ENCODE results near the gene PIGA. TPM values are rescaled to one million over a fixed set of nuclear protein-coding genes. Genes with fewer than 3 reads are reported as not detected.
"Not testable (repeated sequence)": the region's sequence is repeated elsewhere in the genome, so short reads cannot be mapped to it uniquely, and the experiment has no call there.

Gene PIGA
- total RNA-seq, 1 donor from 2014 or later: 13.1 TPM

DNA sequence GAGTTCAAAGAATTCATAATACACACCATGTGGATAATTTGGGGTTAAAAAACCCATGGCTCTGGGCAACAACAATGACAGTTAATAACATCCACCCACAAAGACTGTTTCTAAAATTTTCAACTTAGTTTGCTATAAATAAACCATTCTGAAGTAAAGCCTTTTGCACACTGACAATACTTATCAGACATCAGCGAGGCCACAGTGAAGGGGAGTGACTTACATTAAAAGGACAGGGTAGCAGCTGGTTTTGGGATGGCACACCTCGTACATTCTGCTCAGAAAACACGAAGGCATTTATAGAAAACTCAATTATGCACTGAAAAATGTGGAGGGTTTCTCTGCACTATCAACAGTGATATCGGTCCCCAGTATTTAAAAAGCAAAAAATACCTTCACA, 15.0 kb downstream of the PIGA start:
- DNase-seq: no peak

DNA sequence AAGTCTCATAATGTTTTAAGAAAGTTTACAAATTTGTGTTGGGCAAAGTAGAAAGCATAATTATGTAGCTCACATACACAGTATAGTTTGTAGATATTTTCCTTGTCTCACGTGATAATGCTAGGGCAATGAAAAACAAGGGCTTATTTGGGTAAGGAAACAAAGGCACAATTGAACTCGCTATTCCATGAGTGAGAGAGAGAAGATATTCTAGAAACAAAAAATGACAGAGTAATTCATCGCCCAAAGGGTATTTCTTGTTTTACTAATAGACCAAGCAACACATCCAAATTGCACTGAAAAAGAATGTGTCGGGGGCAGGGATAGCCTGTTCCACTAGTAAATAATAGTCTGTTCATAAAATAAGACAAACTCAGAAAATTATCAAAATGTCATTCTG, 16.2 kb downstream of the PIGA start:
- no peak for DNase-seq

DNA sequence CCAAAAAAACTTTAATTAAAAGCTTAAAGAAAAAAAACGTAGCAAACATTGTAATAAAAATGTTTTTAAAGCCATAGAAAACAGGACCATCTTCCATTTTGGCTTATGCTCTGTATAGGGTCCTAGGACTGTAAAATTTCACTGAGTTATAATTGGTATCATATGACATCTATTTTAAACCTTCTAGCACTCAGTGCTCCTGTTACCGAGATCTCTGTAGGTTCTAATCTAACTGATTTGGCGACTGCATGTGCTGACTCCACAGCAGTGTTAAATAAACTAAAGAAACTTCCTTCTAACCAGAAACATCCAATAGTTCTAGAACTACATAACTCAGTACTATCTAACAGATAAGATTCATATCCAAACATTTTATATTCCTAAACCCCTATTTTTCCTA, 19.8 kb downstream of the PIGA start, which contains the start of gene ASB11:
TSS of gene ASB11 (minus strand) at position 132 of the 400 bp plus-strand sequence. CDS start at position 97, 35 bp downstream.
- DNase-seq: no peak

DNA sequence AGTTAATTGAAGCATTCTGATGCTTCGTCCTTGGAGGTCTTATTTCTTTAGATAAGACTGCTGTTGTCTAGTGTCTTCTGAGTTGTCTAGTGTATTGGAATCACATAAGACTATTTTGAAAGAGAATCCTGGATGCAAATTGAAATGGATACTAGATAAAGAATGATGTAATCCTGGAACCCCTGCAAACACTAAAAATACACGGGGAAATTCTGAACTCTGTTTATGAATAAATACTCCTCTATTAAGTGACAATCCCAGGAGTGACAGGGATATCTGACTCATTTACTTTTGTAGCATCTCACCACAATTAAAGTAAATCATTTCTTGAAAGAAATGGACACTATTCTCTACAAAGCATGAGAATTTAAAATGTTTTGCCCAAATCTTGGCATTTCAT, 20.9 kb downstream of the PIGA start:
- DNase-seq: no peak

DNA sequence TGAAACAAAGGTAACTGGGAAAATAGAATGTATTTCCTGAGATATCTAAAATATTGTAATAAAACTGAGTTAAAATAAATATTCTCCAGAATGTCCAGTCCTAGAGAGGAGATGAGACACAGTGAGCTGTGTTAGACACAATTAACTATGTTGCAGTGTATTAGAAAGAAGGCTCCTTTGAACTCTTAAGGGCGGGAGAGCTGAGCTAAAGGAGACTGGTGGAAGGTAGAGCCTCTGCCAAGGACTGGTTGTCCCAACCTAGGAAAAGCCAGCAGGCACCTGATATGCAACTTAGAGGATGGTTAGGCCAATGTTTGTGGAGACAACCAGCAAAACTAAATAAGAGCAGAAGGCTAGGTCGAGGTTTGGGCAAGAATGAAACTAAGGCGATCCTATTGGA, 24.2 kb downstream of the PIGA start:
- DNase-seq: no peak

DNA sequence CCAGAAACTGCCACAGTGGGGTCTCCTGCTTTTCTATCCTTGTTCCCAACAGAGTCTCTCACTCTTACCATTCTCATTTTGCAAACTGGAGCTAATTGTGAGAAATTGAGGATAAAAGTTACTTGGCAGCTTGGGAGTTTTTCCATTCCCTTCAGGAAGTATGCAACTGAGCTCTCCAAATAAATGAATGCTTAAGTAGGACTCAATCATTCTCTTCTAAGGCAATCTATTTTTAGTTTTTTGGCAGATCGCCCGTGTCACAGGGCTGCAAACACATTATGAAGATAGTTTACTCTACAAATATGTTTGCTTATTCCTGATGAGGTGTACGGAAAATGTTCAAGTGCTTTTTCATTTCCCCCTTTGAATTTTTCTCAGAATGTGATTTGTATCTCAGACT, 25.2 kb downstream of the PIGA start:
- no peak for DNase-seq

DNA sequence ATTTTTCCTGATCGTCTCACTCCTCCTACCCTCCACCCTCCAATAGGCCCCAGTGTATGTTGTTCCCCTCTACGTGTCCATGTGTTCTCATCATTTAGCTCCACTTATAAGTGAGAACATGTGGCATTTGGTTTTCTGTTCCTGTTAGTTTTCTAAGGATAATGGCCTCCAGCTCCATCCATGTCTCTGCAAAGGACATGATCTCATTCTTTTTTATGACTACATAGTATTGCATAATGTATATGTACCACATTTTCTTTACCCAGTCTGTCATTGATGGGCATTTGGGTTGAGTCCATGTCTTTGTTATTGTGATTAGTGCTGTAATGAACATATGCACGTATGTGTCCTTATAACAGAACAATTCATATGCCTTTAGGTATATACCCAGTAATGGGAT, 29.4 kb downstream of the PIGA start:
- DNase-seq: not testable (repeated sequence)

DNA sequence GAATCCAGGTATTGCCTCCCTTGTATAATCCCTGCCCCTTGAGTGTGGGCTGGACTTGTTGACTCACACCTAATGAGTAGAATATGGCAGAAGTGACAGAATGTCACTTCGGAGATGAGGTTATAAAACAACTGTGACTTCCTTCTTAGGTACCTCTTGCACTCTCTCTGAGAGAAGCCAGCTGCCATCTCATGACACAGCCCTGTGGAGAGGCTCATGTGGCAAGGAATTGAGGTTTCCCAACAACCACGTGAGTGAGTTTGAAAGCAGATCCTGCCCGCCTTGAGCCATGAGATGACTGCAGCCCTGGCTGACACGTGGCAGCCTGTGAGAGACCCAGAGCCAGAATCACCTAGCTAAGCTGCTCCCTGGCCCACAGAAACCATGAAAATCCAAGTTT, 33.4 kb downstream of the PIGA start:
- DNase-seq: no peak

DNA sequence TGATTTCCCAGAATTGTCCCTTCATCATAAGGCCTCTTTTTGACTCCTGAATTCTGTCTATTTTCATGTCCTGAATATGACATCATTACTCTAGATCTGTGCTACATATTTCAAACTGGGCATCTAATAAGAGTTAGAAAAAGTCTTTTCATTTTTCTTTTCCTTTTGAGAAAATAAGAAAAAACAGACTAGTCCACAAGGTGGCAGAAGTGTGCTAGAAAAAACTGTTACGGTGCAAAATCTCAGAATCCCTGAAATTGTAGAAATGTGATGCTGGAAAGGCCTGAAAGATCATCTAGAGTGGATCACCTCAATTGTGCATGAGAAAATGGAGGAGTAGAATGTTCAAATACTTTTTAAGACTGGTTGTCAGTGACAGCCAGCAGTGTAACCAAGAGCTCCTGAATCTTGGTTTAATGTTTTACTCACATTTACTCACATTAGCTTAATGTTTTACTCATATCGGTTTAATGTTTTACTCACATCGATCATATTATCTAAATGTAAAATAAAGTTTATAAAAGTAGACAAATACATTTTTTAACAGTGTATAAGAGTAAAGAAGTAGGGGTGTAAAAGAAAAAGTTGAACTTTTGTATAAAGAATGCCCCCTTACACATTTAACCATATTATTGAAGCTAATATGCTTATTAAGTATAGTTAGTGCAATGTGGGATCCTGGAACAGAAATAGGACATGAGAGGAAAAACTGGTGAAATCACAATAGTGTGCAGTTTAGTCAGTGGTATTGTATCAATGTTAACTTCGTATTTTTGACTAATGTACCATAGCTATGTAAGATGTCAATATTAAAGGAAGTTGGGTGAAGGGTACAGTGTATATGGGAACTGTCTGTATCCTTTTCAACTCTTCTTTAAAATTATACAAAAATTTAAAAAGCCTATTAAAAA, 35.1 kb downstream of the PIGA start:
- DNase-seq: no peak

DNA sequence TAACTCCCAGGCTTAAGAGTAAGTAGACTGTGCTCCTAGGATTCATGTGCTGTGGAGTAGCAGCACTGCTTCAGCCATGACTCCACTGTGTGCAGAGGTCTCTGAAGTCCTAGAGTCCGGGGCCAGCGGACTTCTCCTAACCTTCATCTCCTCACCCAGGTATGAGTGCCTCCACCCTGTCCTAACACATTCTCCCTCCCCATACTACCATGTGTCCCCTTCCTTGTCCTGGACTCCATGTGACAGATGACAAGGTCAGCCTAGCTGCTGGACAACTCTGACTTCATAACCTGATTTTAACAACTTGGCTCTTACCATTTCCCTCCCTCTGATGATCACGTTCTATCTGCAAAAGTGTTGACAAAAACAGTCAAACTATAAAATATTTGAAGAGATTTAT, 36.5 kb downstream of the PIGA start:
- DNase-seq: no peak

DNA sequence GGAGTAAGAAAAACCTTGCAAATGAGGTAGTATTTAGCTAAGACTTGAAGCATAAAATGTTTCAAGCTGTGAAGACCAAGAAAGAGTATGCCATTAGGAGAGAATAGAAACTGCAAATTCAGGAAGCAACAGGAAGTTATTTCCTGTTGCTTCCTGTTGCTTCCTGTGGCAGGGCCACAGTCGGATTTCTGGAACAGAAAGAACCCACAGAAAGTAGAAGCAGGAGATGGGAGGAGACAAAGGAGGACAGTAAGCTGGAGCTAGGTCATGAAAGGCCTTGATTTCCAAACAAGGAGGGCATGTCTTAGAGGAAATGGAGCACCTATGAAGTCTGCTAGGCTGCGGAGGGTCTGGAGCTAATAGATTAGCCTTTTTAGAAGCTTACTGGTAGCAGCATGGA, 37.1 kb downstream of the PIGA start:
- DNase-seq: no peak

DNA sequence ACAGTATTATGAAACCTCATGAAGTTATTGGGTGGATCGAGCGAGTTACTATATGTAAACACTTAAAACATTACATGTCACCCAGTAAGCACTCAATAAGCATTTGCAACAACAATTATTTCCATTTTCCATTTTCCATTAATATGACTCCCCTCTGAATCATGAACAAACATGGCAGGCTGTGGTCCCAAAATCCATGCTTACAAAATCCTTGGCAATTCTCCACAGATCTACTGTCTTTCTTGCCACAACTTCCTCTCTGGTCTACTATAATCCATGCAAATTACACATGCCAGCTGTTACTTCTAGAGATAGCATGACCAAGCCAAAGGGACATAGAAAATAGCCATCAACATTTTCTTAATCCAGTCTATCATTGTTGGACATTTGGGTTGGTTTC, 41.9 kb downstream of the PIGA start:
- DNase-seq: no peak

DNA sequence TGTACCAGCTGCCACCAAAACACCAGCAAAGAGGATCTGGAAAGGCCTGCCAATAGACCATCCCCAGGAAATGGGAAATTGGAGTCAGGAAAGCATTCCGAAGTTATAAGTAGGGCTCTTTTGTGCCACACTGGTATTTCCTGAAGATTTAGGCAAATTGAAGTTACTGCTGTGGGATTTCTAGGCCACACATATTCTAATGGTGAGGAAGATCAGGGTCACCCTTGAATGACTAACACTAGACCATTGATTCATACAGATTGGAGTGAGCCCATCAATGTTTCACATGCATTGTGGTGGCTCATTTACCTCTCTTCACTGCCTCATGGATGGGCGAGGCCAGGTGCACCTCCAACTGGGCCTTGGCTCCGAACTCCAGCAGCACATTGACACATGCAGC, 42.5 kb downstream of the PIGA start:
- DNase-seq: no peak

DNA sequence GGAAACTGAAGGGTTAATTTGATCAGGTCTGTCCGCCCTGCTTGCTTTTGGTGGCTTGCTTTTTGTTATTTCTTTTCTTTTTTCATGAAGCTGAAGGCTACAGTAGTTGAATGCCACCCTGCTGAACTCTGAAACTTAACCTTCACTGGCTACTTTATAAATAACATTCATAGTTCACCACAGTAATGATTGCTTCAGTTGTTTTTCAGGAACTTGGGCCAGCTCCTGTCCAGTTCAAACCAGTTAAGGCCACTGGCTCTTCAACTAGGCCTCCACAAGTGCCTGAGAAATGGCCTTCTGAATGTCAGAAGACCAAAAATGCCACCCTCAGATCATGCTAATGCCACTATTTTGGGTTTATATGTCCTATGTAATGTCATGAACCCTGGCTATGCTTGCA, 57.7 kb downstream of the PIGA start:
- DNase-seq: no peak

DNA sequence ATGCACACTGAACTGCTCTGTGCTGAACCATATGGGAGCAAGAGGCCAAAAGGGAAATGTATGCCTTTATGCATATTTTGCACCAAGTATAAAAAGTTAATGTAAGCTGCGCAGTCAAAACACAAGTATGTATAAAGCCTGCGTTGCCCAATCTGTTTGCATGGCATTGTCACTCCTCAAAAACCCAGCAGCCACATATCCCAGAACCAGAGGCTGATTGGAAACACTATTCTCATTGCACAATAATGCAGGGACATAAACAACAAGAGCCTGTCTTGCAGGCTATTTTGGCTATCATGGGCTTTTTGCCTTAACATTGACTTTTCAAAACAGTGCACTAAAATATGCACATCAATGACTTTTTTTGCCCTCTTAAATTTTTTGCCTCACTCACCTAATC, 60.4 kb downstream of the PIGA start:
- no peak for DNase-seq

DNA sequence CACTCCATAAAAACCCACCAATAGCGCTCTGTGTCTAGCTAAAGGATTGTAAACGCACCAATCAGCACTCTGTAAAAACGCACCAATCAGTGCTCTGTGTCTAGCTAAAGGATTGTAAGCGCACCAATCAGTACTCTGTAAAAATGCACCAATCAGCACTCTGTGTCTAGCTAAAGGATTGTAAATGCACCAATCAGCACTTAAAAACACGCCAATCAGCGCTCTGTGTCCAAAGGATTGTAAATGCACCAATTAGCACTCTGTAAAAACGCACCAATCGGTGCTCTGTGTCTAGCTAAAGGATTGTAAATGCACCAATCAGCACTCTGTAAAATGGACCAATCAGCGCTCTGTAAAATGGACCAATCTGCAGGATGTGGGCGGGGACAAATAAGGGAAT, 62.0 kb downstream of the PIGA start:
- not testable (repeated sequence) for DNase-seq

DNA sequence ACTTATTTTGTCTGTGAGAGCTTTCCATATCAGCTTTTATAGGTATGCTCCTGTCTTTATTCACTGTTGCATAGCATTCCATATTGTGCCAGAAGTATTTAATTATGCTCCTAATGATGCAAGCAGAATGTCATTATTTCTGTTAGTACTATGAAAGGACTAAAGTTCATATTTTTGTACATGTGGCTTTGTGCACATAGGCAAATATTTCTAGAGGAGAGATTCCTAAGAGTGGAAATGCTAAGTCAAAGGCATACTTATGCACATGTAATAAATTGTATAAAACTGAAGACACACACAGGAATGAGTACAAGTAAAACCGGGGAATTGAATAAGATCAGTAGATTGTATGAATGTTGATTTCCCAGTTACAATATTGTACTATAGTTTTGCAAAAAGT, 63.6 kb downstream of the PIGA start:
- no peak for DNase-seq

DNA sequence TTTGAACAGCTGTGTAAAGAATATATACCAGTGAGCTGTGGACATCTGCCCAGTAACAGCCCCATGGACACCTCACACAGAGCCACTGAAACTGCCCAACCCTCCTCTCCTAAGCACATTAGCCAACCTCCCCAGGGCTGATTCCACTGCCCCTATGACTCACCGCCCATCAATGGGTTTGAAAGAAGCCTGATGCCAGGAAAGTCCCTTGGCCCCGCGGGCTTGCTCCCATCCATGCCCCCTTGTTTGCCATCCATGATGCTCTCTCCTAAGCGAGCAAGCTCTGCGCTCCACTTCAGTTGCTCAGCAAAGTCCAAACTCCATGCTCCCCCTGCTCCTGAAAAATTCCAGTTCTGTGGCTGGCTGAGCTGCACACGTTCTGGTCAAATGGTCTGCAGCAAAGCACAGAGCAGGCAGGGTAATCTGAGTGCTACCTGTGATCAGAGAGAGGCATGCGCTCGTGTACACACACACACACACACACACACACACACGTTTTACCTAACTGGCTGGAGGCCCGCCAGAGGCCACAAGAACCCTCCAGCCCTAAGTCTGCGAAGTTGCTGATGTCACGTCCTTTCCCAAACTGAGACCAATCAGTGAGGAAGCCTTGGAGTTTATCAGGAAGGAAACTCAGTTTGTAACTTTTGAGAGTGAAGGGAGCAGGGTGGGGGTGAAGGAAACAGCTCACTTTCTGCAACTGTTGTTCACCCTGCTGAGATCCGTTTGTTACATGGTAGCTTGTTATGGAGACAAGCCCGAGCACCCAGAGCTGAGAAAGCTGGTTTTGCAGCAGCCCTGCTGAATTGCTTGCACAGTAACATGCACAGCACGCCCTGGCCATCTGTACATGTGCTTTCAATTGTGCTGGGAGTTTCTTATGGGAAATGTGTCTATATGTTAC, 65.5 kb downstream of the PIGA start, which contains the start of gene ASB9:
TSS of gene ASB9 (minus strand) at position 466 of the 904 bp plus-strand sequence. CDS start at position 257, 209 bp downstream.
- DNase-seq: no peak

Other genes with a start within 250 kb of the PIGA start
- gene ASB9, start 65.4 kb downstream of the PIGA start, total RNA-seq: 0.94 TPM
- not detected for gene ASB11, start 19.9 kb downstream of the PIGA start, total RNA-seq
- not detected for gene VEGFD, start 48.9 kb upstream of the PIGA start, total RNA-seq
- gene PIR, start 157.8 kb upstream of the PIGA start, total RNA-seq: 1.7 TPM
- gene BMX, start 165.3 kb upstream of the PIGA start, total RNA-seq: 1.2 TPM

Measured in occipital lobe (tissue), 2 donors.